ENCODE results near the gene FAM3A. TPM values are rescaled to one million over a fixed set of nuclear protein-coding genes. Genes with fewer than 3 reads are reported as not detected.
"Not testable (repeated sequence)": the region's sequence is repeated elsewhere in the genome, so short reads cannot be mapped to it uniquely, and the experiment has no call there.

FAM3A gene, protein sequence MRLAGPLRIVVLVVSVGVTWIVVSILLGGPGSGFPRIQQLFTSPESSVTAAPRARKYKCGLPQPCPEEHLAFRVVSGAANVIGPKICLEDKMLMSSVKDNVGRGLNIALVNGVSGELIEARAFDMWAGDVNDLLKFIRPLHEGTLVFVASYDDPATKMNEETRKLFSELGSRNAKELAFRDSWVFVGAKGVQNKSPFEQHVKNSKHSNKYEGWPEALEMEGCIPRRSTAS
- polyA plus RNA-seq (2013, experiment 1 of 4) = 22.3 TPM
- 16.5 TPM for polyA plus RNA-seq (2013, experiment 2 of 4)
- polyA plus RNA-seq (2013, experiment 3 of 4) = 19.4 TPM
- 21.0 TPM for polyA plus RNA-seq (2013, experiment 4 of 4)

DNA sequence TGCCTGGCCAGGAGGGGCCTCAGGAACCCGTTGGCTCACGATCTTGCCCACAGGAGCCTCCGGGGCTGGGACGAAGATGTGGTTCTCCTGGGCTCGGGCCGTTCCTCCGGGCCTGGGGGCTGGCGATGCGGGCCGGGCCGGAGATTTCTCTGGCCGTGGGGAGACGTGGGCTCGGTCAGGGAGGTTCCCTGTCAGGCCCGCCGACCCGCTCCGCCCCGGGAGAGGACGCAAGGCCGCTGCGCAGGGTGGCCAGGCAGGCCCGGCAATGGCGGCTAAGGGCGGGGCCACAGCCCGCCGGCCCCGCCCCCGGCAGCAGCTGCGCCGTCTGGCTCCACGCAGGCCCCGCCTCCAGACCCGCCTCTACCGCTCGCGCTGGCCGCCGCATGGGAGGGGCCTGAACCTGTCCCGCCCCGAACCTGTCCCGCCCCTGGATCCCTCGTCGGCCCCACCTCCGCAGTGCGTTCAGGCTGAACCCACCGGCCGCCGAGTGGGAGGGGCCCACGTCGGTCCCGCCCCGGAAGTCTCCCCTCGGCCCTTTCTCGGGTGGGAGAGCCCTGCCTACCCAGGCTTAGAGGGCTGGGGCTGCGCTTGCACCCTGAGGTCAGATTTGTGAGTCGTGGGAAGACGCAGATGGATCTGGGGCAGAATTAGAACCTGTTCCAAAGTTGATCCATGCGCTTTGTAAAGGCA, at the start of gene FAM3A:
TSS of gene FAM3A (minus strand) at position 267 of the 690 bp plus-strand sequence. CDS start 460 bp downstream, outside the sequence.
- Histone ChIP-seq H3K27ac (ENCODE audit: insufficient read depth, low read depth, low read length, poor library complexity, severe bottlenecking) (peak within 1 kb of the TSS; percentile 76), H3K4me3 (ENCODE audit: insufficient read depth, low read depth, low read length) (peak within 1 kb of the TSS; percentile 60)
- 0% methylated on average over 59 of the region's 59 CpGs for WGBS, 2 experiments

GRCh38 chrX:154562295-154562694, 46.3 kb upstream of the FAM3A start:
- not testable (repeated sequence) for H3K27me3 ChIP-seq (ENCODE audit: control insufficient read depth, insufficient read depth, low read length, poor library complexity, severe bottlenecking); H3K27ac ChIP-seq (ENCODE audit: insufficient read depth, low read depth, low read length, poor library complexity, severe bottlenecking); H3K9me3 ChIP-seq (ENCODE audit: control insufficient read depth, low read length); H3K4me1 ChIP-seq (ENCODE audit: control insufficient read depth, insufficient read depth, low read length); H3K36me3 ChIP-seq (ENCODE audit: control insufficient read depth, insufficient read depth, low read length); H3K4me3 ChIP-seq (ENCODE audit: insufficient read depth, low read depth, low read length)
- WGBS, 2 experiments = no CpG with 5 or more reads among the region's 10 CpGs

More for the DNA sequence above, at the start of gene FAM3A:
- peaks cover 10% of the 10 kb centered on the region for H3K4me1 ChIP-seq (ENCODE audit: control insufficient read depth, insufficient read depth, low read length)
- H3K9me3 ChIP-seq (ENCODE audit: control insufficient read depth, low read length) = no peaks in the 10 kb centered on the region
- no peaks in the 10 kb centered on the region for H3K36me3 ChIP-seq (ENCODE audit: control insufficient read depth, insufficient read depth, low read length)
- H3K27me3 ChIP-seq (ENCODE audit: control insufficient read depth, insufficient read depth, low read length, poor library complexity, severe bottlenecking) = no peaks in the 10 kb centered on the region

DNA sequence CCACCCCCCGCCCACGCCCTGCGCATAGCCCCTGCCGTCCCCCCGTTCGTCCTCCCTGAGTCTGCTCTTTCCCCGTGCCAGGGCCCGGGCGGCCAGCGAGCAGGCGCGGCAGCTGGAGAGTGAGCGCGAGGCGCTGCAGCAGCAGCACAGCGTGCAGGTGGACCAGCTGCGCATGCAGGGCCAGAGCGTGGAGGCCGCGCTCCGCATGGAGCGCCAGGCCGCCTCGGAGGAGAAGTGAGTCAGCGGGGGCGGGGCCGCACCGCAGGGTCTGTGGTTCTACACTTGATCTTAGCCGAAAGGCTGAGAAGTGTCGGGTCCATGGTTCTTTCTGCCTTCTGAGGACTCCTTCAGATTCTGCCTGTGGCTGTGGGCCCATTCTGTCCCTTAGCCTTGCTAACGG, 44.3 kb upstream of the FAM3A start:
- H3K36me3 ChIP-seq (ENCODE audit: control insufficient read depth, insufficient read depth, low read length); H3K27me3 ChIP-seq (ENCODE audit: control insufficient read depth, insufficient read depth, low read length, poor library complexity, severe bottlenecking); H3K27ac ChIP-seq (ENCODE audit: insufficient read depth, low read depth, low read length, poor library complexity, severe bottlenecking); H3K9me3 ChIP-seq (ENCODE audit: control insufficient read depth, low read length); H3K4me3 ChIP-seq (ENCODE audit: insufficient read depth, low read depth, low read length); H3K4me1 ChIP-seq (ENCODE audit: control insufficient read depth, insufficient read depth, low read length): not testable (repeated sequence)
- WGBS, 2 experiments = no CpG with 5 or more reads among the region's 31 CpGs

DNA sequence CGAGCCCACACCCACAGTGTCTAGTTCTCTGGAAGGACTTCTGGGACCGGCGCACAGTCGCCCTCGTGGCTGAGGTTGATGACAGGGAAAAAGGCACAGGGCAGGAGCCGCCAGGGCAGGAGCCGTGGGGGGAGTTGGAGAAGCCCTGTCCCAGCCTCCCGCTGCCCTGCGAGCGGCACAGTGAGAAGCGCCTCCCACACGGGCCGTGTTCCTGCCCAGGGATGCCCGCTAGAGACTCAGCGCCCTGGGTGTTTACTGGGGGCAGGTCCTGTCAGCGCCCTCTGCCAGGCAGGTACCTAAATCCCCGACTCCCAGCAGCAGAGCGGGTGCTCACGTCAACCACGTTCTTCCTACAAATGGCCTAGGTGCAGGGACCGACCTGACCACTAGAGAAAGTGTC, 42.9 kb upstream of the FAM3A start:
- H3K9me3 ChIP-seq (ENCODE audit: control insufficient read depth, low read length); H3K27me3 ChIP-seq (ENCODE audit: control insufficient read depth, insufficient read depth, low read length, poor library complexity, severe bottlenecking); H3K4me1 ChIP-seq (ENCODE audit: control insufficient read depth, insufficient read depth, low read length); H3K27ac ChIP-seq (ENCODE audit: insufficient read depth, low read depth, low read length, poor library complexity, severe bottlenecking); H3K36me3 ChIP-seq (ENCODE audit: control insufficient read depth, insufficient read depth, low read length); H3K4me3 ChIP-seq (ENCODE audit: insufficient read depth, low read depth, low read length): not testable (repeated sequence)
- WGBS, 2 experiments = 100% methylated on average over 2 of the region's 21 CpGs; no CpG with 5 or more reads in 1 of the 2 experiments

DNA sequence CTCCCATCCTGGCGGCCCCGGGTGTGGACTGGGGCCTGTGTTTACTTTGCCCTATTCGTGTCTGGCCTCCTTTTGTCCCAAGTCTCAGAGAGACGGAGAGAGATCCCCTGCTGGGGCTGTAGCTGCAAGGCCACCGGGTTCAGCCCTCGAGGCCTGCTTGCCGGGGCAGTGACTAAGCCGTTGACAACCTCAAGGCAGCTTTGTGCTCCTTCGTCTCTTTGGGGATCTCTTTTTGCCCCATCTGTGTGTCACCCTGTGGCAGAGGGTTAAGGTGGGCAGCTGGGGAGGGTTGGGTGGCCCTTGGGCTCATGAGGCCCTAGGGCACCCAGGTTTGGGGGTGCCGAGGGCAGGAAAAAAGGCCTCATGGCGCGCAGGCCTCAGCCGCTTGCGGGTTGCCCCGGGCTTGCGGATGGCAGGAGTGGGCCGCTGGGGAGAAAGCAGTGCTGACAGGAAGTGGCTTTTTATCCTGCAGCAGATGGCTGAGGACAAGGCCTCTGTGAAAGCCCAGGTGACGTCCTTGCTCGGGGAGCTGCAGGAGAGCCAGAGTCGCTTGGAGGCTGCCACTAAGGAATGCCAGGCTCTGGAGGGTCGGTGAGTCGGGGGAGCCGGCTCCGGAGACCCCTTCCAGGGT, 42.1 kb upstream of the FAM3A start:
- 100% methylated on average over 4 of the region's 24 CpGs; no CpG with 5 or more reads in 1 of the 2 experiments for whole genome bisulfite sequencing, 2 experiments
- not testable (repeated sequence) for H3K27me3 ChIP-seq (ENCODE audit: control insufficient read depth, insufficient read depth, low read length, poor library complexity, severe bottlenecking); H3K4me3 ChIP-seq (ENCODE audit: insufficient read depth, low read depth, low read length); H3K36me3 ChIP-seq (ENCODE audit: control insufficient read depth, insufficient read depth, low read length); H3K27ac ChIP-seq (ENCODE audit: insufficient read depth, low read depth, low read length, poor library complexity, severe bottlenecking); H3K9me3 ChIP-seq (ENCODE audit: control insufficient read depth, low read length); H3K4me1 ChIP-seq (ENCODE audit: control insufficient read depth, insufficient read depth, low read length)

- not testable (repeated sequence) for H3K27me3 ChIP-seq (ENCODE audit: control insufficient read depth, insufficient read depth, low read length, poor library complexity, severe bottlenecking); H3K36me3 ChIP-seq (ENCODE audit: control insufficient read depth, insufficient read depth, low read length); H3K4me3 ChIP-seq (ENCODE audit: insufficient read depth, low read depth, low read length); H3K27ac ChIP-seq (ENCODE audit: insufficient read depth, low read depth, low read length, poor library complexity, severe bottlenecking); H3K9me3 ChIP-seq (ENCODE audit: control insufficient read depth, low read length); H3K4me1 ChIP-seq (ENCODE audit: control insufficient read depth, insufficient read depth, low read length)
- 93 to 95% methylated on average over 8 to 9 of the region's 18 CpGs for WGBS, 2 experiments
Observed at GRCh38 chrX:154552112-154552806, 36.2 kb upstream of the FAM3A start.

DNA sequence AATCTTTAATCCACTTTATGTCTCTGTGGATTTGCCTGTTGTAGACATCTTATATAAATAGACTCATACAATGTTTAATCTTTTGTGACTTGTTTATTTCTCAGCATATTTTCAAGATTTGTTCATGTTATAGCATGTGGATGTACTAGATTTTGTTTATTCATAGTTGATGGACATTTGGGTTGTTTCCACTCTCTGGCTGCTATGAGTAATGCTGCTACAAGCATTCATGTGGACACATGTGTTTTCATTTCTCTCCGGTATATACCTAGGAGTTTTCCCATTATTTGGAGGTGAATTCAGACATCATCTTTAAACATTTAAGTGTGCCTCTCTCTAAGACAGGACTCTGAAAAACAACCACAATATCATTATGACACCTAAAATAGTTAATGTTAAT, 33.7 kb upstream of the FAM3A start:
- Histone ChIP-seq H3K9me3 (ENCODE audit: control insufficient read depth, low read length) (no peaks in the 10 kb centered on the region), H3K27me3 (ENCODE audit: control insufficient read depth, insufficient read depth, low read length, poor library complexity, severe bottlenecking) (no peaks in the 10 kb centered on the region), H3K4me1 (ENCODE audit: control insufficient read depth, insufficient read depth, low read length) (no peaks in the 10 kb centered on the region), H3K4me3 (ENCODE audit: insufficient read depth, low read depth, low read length) (no peak overlapping the region), H3K36me3 (ENCODE audit: control insufficient read depth, insufficient read depth, low read length) (no peaks in the 10 kb centered on the region), H3K27ac (ENCODE audit: insufficient read depth, low read depth, low read length, poor library complexity, severe bottlenecking) (no peak overlapping the region)
- WGBS, 2 experiments = 82% methylated on average over 1 of the region's 1 CpG; no CpG with 5 or more reads in 1 of the 2 experiments

DNA sequence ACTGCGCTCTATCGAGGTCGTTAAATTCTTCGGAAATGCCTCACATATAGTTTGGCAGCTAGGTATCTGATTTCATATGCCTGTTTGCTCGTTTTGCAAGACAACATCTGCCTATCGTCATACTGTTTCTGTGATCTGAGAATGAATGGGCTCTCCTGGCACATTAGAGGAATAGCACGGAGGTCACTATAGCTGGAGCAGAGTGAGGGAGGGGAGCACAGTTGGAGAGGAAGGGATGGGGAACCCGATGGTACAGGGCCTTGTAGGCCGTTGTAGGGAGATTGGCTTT, 31.9 kb upstream of the FAM3A start:
- H3K4me3 ChIP-seq (ENCODE audit: insufficient read depth, low read depth, low read length) = peak overlapping the region; percentile 76
- H3K9me3 ChIP-seq (ENCODE audit: control insufficient read depth, low read length) = no peaks in the 10 kb centered on the region
- no peaks in the 10 kb centered on the region for H3K27me3 ChIP-seq (ENCODE audit: control insufficient read depth, insufficient read depth, low read length, poor library complexity, severe bottlenecking)
- H3K4me1 ChIP-seq (ENCODE audit: control insufficient read depth, insufficient read depth, low read length) = no peaks in the 10 kb centered on the region
- WGBS, 2 experiments = 2 to 3% methylated on average over 9 of the region's 9 CpGs
- H3K36me3 ChIP-seq (ENCODE audit: control insufficient read depth, insufficient read depth, low read length) = no peaks in the 10 kb centered on the region
- H3K27ac ChIP-seq (ENCODE audit: insufficient read depth, low read depth, low read length, poor library complexity, severe bottlenecking) = peak overlapping the region; percentile 16

DNA sequence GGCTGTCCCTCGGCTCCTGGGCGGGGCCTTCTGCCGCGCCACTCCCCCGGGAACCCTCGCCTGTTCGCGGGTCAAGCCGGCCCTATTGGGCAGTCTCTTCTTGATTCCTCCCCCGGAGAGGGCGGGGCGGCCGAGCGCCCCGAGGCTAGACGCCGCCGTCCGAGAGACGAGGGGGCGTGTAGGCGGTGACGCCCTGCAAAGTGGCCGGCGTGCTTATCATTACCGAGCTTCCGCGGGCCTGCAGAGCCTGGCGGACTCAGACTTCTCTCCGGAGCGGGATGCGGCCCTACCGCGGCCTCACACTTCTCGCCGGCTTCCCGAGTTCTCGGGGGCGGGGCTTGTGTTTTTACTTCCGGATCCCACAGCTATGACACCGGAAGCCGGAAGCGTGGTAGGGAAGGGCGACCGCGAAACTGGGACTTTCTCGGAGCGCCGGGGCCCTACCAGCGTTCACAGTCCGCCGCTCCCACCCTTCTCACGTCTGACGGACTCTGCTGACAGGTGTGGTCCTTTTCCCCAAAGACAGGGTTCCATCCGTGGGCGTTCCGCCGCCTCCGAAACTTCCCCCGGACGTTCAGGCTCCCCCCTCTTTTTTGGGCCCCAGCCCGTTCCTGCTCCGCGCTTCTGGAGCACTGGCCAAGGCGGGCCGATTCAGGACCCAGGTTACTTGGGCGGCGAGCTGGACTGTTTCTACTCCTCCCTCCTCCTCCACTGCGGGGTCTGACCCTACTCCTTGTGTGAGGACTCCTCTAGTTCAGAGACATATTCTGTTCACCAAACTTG, 31.4 kb upstream of the FAM3A start, which contains the start of gene IKBKG:
TSS of gene IKBKG (plus strand) at position 376 of the 783 bp plus-strand sequence. CDS start 4,383 bp downstream, outside the sequence.
- Histone ChIP-seq H3K27ac (ENCODE audit: insufficient read depth, low read depth, low read length, poor library complexity, severe bottlenecking) (peak within 1 kb of the TSS; percentile 16), H3K4me3 (ENCODE audit: insufficient read depth, low read depth, low read length) (peak within 1 kb of the TSS; percentile 76), H3K36me3 (ENCODE audit: control insufficient read depth, insufficient read depth, low read length) (no peaks in the 10 kb centered on the region), H3K9me3 (ENCODE audit: control insufficient read depth, low read length) (no peaks in the 10 kb centered on the region), H3K4me1 (ENCODE audit: control insufficient read depth, insufficient read depth, low read length) (no peaks in the 10 kb centered on the region), H3K27me3 (ENCODE audit: control insufficient read depth, insufficient read depth, low read length, poor library complexity, severe bottlenecking) (no peaks in the 10 kb centered on the region)
- 0% methylated on average over 69 of the region's 69 CpGs for WGBS, 2 experiments
